Endothelial cell of umbilical vein (primary cell): ENCODE results near the gene ZBTB48. TPM values are rescaled to one million over a fixed set of nuclear protein-coding genes. Genes with fewer than 3 reads are reported as not detected.

ENCODE experiments used
- BruUV-seq: library from RNA; stranded (reverse); fragments of 400-500 nt; replicated peaks from 2 replicates; lab custom pipeline; 2021; lab: Mats Ljungman, UMichigan
- CTCF ChIA-PET: fragments of 300-600, 350-600 bp; sonication (Branson Sonifier 250); formaldehyde crosslinking; loops from one replicate; lab custom pipeline; 2021; ENCODE audit warnings: antibody characterized with exemption, inconsistent platforms; lab: Charles Lee
- POLR2A ChIA-PET: fragments of 300-600, 350-600 bp; sonication (Branson Sonifier 250); formaldehyde crosslinking; loops from one replicate; lab custom pipeline; 2021; ENCODE audit warnings: antibody characterized with exemption, inconsistent platforms; lab: Charles Lee
- DNase-seq: peaks from one replicate; pipeline ENCODE4 v3.0.0-alpha.2; 2011; ENCODE audit warnings: low read depth, low spot score
- FAIRE-seq: peaks from 2 replicates; lab custom pipeline; 2011; peaks lifted over from hg19 to GRCh38; lab: Jason Lieb, UNC
- H2AFZ ChIP-seq: 2 replicates; pipeline ENCODE4 v1.6.0; 2012; ENCODE audit warnings: low read depth, low read length, control low read depth, inconsistent platforms
- H3K27ac ChIP-seq: 2 replicates; pipeline ENCODE4 v1.5.1; 2011; ENCODE audit warnings: low read depth, mild to moderate bottlenecking, control low read depth, low read length, moderate library complexity; ENCODE audit not compliant: insufficient read depth
- H3K27me3 ChIP-seq, 2 experiments: 2 replicates each; pipeline versions ENCODE4 v1.6.0 to v1.6.1; 2011; ENCODE audit warnings: low read length in 2 of 2, mixed read lengths in 1 of 2; ENCODE audit not compliant: control insufficient read depth in 2 of 2, insufficient read depth in 2 of 2
- H3K36me3 ChIP-seq, 2 experiments: 2 replicates in 1 of 2; 3 replicates in 1 of 2; pipeline ENCODE4 v1.5.1; 2011; ENCODE audit warnings: low read length in 2 of 2, mild to moderate bottlenecking in 1 of 2, moderate library complexity in 1 of 2; ENCODE audit not compliant: control insufficient read depth in 2 of 2, insufficient read depth in 2 of 2; ENCODE audit errors: extremely low read depth in 1 of 2
- H3K4me1 ChIP-seq: 3 replicates; pipeline ENCODE4 v1.5.1; 2011; ENCODE audit warnings: mild to moderate bottlenecking, low read length; ENCODE audit not compliant: control insufficient read depth, insufficient read depth; ENCODE audit errors: extremely low read depth
- H3K4me2 ChIP-seq: 2 replicates; pipeline ENCODE4 v1.6.1; 2011; ENCODE audit warnings: low read length, control low read depth, mixed read lengths; ENCODE audit not compliant: insufficient read depth
- H3K4me3 ChIP-seq, 3 experiments: fragments of 200-600 bp in 1 of 3; sonication (generic), shearing (Covaris generic) in 1 of 3; replicated peaks in 1 of 3; 2 replicates each; pipeline ENCODE4 v1.5.1; 2011 to 2016; ENCODE audit warnings: control low read depth in 3 of 3, low read length in 3 of 3, mild to moderate bottlenecking in 2 of 3, inconsistent platforms in 1 of 3, low read depth in 1 of 3, moderate library complexity in 1 of 3; ENCODE audit not compliant: insufficient read depth in 1 of 3
- H3K79me2 ChIP-seq: 2 replicates; pipeline ENCODE4 v1.6.0; 2012; ENCODE audit warnings: low read length, inconsistent platforms; ENCODE audit not compliant: control insufficient read depth, insufficient read depth
- H3K9ac ChIP-seq: replicated peaks from 2 replicates; pipeline ENCODE3; 2011; ENCODE audit warnings: low read length, control low read depth; ENCODE audit not compliant: insufficient read depth; ENCODE audit errors: extremely low read depth
- H3K9me1 ChIP-seq: replicated peaks from 3 replicates; pipeline ENCODE4 v1.6.0; 2011; ENCODE audit warnings: mild to moderate bottlenecking, low read length; ENCODE audit not compliant: control insufficient read depth, insufficient read depth; ENCODE audit errors: extremely low read depth
- H3K9me3 ChIP-seq: replicated peaks from 2 replicates; pipeline ENCODE4 v1.5.1; 2012; ENCODE audit warnings: low read length, inconsistent platforms; ENCODE audit not compliant: control insufficient read depth, insufficient read depth
- H4K20me1 ChIP-seq: replicated peaks from 2 replicates; pipeline ENCODE3; 2011; ENCODE audit warnings: mild to moderate bottlenecking, low read length; ENCODE audit not compliant: control insufficient read depth, insufficient read depth; ENCODE audit errors: extremely low read depth
- CTCF ChIP-seq, 2 donors: IDR thresholded peaks; 1 replicate in 1 of 2; 2 replicates in 1 of 2; pipeline ENCODE4 v1.5.1; 2011; ENCODE audit warnings: low read length in 2 of 2, mild to moderate bottlenecking in 2 of 2, moderate library complexity in 2 of 2, control low read depth in 1 of 2, inconsistent platforms in 1 of 2, low read depth in 1 of 2; ENCODE audit not compliant: insufficient read depth in 1 of 2; ENCODE audit errors: extremely low read depth in 1 of 2
- EZH2 ChIP-seq: IDR thresholded peaks from 2 replicates; pipeline ENCODE4 v1.6.1; 2012; ENCODE audit warnings: borderline replicate concordance, low read depth, mild to moderate bottlenecking, moderate library complexity, low read length, inconsistent platforms; ENCODE audit not compliant: severe bottlenecking
- FOS ChIP-seq: IDR thresholded peaks from 2 replicates; pipeline ENCODE4 v1.6.1; 2011; ENCODE audit warnings: mild to moderate bottlenecking, low read length, moderate library complexity, borderline replicate concordance; ENCODE audit not compliant: insufficient read depth
- GATA2 ChIP-seq: IDR thresholded peaks from 2 replicates; pipeline ENCODE4 v1.7.0; 2011; ENCODE audit warnings: low read depth, mild to moderate bottlenecking, moderate library complexity, mixed read lengths, low read length; ENCODE audit not compliant: insufficient read length, insufficient read depth
- JUN ChIP-seq: IDR thresholded peaks from 2 replicates; pipeline ENCODE4 v1.6.1; 2011; ENCODE audit warnings: borderline replicate concordance, low read depth; ENCODE audit not compliant: insufficient read length, insufficient read depth
- MAX ChIP-seq: IDR thresholded peaks from 2 replicates; pipeline ENCODE4 v1.6.1; 2011; ENCODE audit not compliant: insufficient read depth, insufficient read length
- MYC ChIP-seq: IDR thresholded peaks from one replicate; pipeline ENCODE4 v1.6.1; 2011; ENCODE audit warnings: mild to moderate bottlenecking, low read depth, low read length
- POLR2A ChIP-seq: IDR thresholded peaks from 2 replicates; pipeline ENCODE4 v1.6.1; 2012; ENCODE audit warnings: low read depth, mild to moderate bottlenecking, control low read depth, low read length
- POLR2AphosphoS5 ChIP-seq: IDR thresholded peaks from 2 replicates; pipeline ENCODE4 v1.6.1; 2012; ENCODE audit warnings: low read depth, mild to moderate bottlenecking, control low read depth, low read length, moderate library complexity; ENCODE audit not compliant: insufficient read depth
- dilution Hi-C: fragments of 300-500 bp; cut with MboI; formaldehyde crosslinking; loops from one replicate; pipeline ENCODE4 v1.15.0; 2019; ENCODE audit warnings: low sequenced_read_pairs; ENCODE audit not compliant: extremely low pct_ligation_motif_present
- intact Hi-C: fragments of 100-400 bp; cut with micrococcal nuclease; formaldehyde crosslinking; loops from one replicate; pipeline ENCODE4 v1.10.0; 2022
- polyA plus RNA-seq, 4 experiments: library from polyadenylated mRNA; depleted of rRNA in 3 of 4; stranded (reverse) in 3 of 4; unstranded in 1 of 4; fragments of >200 nt; gene quantifications; 2 replicates each; pipeline versions ENCODE4 v1.2.1 to v1.2.3, GENCODE V29; 2011 to 2012; ENCODE audit warnings: missing spikeins in 1 of 4
- total RNA-seq: library from RNA; stranded (reverse); gene quantifications from 2 replicates; pipeline ENCODE4 v1.2.3, GENCODE V29; 2021

ZBTB48 gene
- total and polyA plus RNA-seq, 2 donors (not counting 3 experiments of a cell fraction or from before 2014, with no cell fraction given) = 20.9 to 25.1 TPM

- H3K9me3 ChIP-seq = no peaks in the 10 kb centered on the region
- ChIA-PET CTCF (interaction anchor here (0.5 kb wide), 1 partner anchor 12 kb away, joined by 4 read pairs; no protein-coding TSS in a partner anchor), POLR2A (interaction anchor here (1.2 kb wide), 1 partner anchor 12 kb away, joined by 6 read pairs; no protein-coding TSS in a partner anchor)
- intact Hi-C loops = loop anchor here (1.0 kb wide), 3 partner anchors 10 to 33 kb away; no protein-coding TSS in a partner anchor
- no peaks in the 10 kb centered on the region for H3K36me3 ChIP-seq
- peak within 1 kb of the TSS; percentile 49 for H3K4me2 ChIP-seq
- peak within 1 kb of the TSS; percentile 32 for H3K27ac ChIP-seq
- H3K4me1 ChIP-seq = peaks cover 5% of the 10 kb centered on the region
- H3K4me3 ChIP-seq = peak within 1 kb of the TSS; percentile 55 to 97 (median 93)
- peak within 1 kb of the TSS; percentile 79 for H2AFZ ChIP-seq
- H3K9me1 ChIP-seq = no peaks in the 10 kb centered on the region
- no TSS peak for BruUV-seq
- dilution Hi-C loops = no loop called here
- TF ChIP-seq GATA2 (no peak), POLR2AphosphoS5 (peak; percentile 71)
- peak within 1 kb of the TSS; percentile 64 for H3K9ac ChIP-seq
- peaks cover 36% of the 10 kb centered on the region for H3K79me2 ChIP-seq
- FAIRE-seq (peak; percentile 96), DNase-seq (peak; percentile 99)
- no peaks in the 10 kb centered on the region for H3K27me3 ChIP-seq
- peaks cover 4% of the 10 kb centered on the region for H4K20me1 ChIP-seq
These were observed 33.7 kb downstream of the ZBTB48 start, which contains the start of gene PHF13 for GRCh38 chr1:6613361-6614018. Gene PHF13, plus strand, starts transcription at chr1:6613731. Its CDS starts 336 bp downstream, at chr1:6614067.

DNA sequence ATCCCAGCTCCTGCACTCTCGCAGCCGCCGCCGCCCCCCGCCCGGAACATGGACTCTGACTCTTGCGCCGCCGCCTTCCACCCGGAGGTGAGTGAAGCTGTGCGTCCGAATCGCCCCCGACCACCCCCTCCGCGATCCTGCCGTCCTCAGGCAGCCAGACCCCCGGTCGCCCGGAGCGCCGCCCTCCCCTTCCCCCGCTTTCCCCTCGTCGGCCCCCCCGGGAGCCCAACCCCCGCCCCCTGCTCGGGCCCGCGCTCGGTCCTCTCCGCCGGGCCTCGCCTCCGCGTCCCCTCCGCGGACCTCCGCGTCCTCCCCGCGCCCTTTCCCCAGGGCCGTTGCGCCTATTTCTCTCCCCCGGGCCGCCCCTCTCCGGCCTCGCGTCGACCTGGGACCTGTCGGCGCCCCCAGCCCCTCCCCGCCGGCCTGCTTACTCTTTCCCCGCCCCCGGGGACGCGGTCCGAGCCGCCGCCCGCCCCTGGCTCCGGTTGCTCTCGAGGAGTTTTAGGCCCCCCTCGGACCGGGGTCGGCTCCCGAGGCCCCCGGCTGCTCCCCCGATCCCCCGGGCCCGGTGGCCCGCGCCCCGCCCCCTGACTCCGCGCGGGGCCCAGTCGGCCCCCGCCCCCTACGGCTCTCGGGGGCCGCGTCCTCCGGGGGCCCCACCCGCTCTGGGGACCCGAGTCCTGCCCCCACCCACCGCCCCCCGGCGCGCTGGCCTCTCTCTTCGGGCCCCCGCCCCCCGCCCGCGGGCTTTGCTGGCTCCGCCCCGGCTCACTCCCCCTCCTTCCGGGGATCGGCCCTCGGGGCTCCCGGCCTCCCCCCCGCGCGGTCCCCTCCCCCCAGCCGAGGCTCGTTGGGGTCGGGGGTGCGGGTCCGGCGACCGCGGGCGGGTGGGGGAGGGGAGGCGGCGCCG lies 34.5 kb downstream of the ZBTB48 start:
- dilution Hi-C loops (no loop called here), intact Hi-C loops (no loop called here)
- peak overlapping the region; percentile 64 for H3K9ac ChIP-seq
- TF ChIP-seq MAX (no peak), EZH2 (no peak), MYC (no peak), POLR2AphosphoS5 (no peak), JUN (no peak), POLR2A (no peak), FOS (no peak), CTCF (IDR thresholded peaks at IDR 0.05; ENCODE audit: extremely low read depth in 1 of 2, insufficient read depth in 1 of 2, low read depth in 1 of 2, low read length in 2 of 2) (no peak), GATA2 (no peak)
- H3K4me3 ChIP-seq = peak overlapping the region; percentile 55 to 97 (median 93)
- no TSS peak for BruUV-seq
- POLR2A ChIA-PET = interaction anchor here (1.2 kb wide), 1 partner anchor 12 kb away, joined by 6 read pairs; no protein-coding TSS in a partner anchor
- peaks cover 5% of the 10 kb centered on the region for H3K4me1 ChIP-seq
- FAIRE-seq = no peak
- H3K27ac ChIP-seq = peak overlapping the region; percentile 23
- H3K9me1 ChIP-seq = no peaks in the 10 kb centered on the region
- CTCF ChIA-PET = interaction anchor here (0.5 kb wide), 1 partner anchor 11 kb away, joined by 4 read pairs; no protein-coding TSS in a partner anchor
- DNase-seq = peak; percentile 19
- peaks cover 4% of the 10 kb centered on the region for H4K20me1 ChIP-seq
- H3K4me2 ChIP-seq = peak overlapping the region; percentile 31
- H3K9me3 ChIP-seq = no peaks in the 10 kb centered on the region
- H3K36me3 ChIP-seq = no peaks in the 10 kb centered on the region
- H2AFZ ChIP-seq = peak overlapping the region; percentile 79
- H3K27me3 ChIP-seq = no peaks in the 10 kb centered on the region
- H3K79me2 ChIP-seq = peaks cover 38% of the 10 kb centered on the region
